KMS-11 (cell line): ENCODE measurements around the gene ENPP6.
"Not testable (repeated sequence)": the region's sequence is repeated elsewhere in the genome, so short reads cannot be mapped to it uniquely, and the experiment has no call there.

Experiments
- H2AFZ ChIP-seq: fragments of 200-600 bp; sonication (generic); 2 replicates; pipeline ENCODE4 v1.6.1; 2016; ENCODE audit warnings: antibody characterized with exemption, mixed run types, low read depth
- H3K27ac ChIP-seq: fragments of 200-600 bp; sonication (generic); 2 replicates; pipeline ENCODE4 v1.6.1; 2016; ENCODE audit warnings: mild to moderate bottlenecking, mixed run types
- H3K27me3 ChIP-seq: fragments of 200-600 bp; sonication (generic); 2 replicates; pipeline ENCODE4 v1.6.1; 2017; ENCODE audit warnings: mild to moderate bottlenecking, low read depth, mixed run types, moderate library complexity; ENCODE audit not compliant: insufficient read depth
- H3K36me3 ChIP-seq: fragments of 200-600 bp; sonication (generic); 2 replicates; pipeline ENCODE4 v1.6.1; 2017; ENCODE audit warnings: mild to moderate bottlenecking, mixed run types; ENCODE audit not compliant: insufficient read depth
- H3K4me1 ChIP-seq: fragments of 200-600 bp; sonication (generic); 2 replicates; pipeline ENCODE4 v1.6.1; 2016; ENCODE audit warnings: mild to moderate bottlenecking, low read depth, mixed run types; ENCODE audit not compliant: poor library complexity, severe bottlenecking
- H3K4me2 ChIP-seq: fragments of 200-600 bp; sonication (generic); 2 replicates; pipeline ENCODE4 v1.7.0; 2016; ENCODE audit warnings: mild to moderate bottlenecking, mixed run types
- H3K4me3 ChIP-seq: fragments of 200-600 bp; sonication (generic); IDR thresholded peaks from 2 replicates; pipeline ENCODE4 v1.6.1; 2017; ENCODE audit warnings: low read depth, low read length, mixed read lengths; ENCODE audit not compliant: insufficient read depth
- H3K79me2 ChIP-seq: fragments of 200-600 bp; sonication (generic); 2 replicates; pipeline ENCODE4 v1.6.1; 2016; ENCODE audit warnings: low read depth, mixed run types; ENCODE audit not compliant: insufficient read depth
- H3K9ac ChIP-seq: fragments of 200-600 bp; sonication (generic); 2 replicates; pipeline ENCODE4 v1.6.1; 2016; ENCODE audit warnings: mild to moderate bottlenecking, mixed run types
- H4K20me1 ChIP-seq: fragments of 200-600 bp; sonication (generic); 2 replicates; pipeline ENCODE4 v1.6.1; 2016; ENCODE audit warnings: mild to moderate bottlenecking, mixed run types; ENCODE audit not compliant: insufficient read depth
- TF ChIP-seq, protein P1 (sequence below): fragments of 200-600 bp; sonication (generic); conservative IDR thresholded peaks from 2 replicates; pipeline ENCODE4 v1.6.1; 2017; ENCODE audit warnings: low read depth, mild to moderate bottlenecking, antibody characterized with exemption, low read length, moderate library complexity, mixed read lengths

ENPP6 gene

DNA sequence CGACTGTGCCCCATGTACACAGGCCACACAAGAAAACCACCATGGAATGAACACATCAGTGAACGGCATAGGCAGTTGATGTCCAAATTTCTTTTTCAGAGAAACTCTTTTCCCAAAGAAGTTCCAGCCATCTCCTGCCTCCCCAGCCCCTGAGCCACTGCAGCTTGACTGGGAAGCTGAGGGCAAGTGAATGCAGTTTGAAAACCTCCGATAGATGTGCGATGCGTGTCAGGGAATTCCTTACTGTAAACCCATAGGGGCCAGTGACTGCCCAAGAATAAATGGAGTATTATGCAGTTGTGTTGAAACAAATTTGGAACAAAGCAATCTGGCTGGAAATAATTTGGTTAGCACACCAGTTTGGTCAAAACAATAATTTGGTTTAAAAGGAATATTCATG lies 72.1 kb downstream of the ENPP6 start:
- H3K4me2 ChIP-seq = no peak overlapping the region
- no peak overlapping the region for H2AFZ ChIP-seq
- H3K27me3 ChIP-seq = no peaks in the 10 kb centered on the region
- H3K4me3 ChIP-seq = no peak overlapping the region
- H4K20me1 ChIP-seq = no peaks in the 10 kb centered on the region
- TF ChIP-seq, protein P1, sequence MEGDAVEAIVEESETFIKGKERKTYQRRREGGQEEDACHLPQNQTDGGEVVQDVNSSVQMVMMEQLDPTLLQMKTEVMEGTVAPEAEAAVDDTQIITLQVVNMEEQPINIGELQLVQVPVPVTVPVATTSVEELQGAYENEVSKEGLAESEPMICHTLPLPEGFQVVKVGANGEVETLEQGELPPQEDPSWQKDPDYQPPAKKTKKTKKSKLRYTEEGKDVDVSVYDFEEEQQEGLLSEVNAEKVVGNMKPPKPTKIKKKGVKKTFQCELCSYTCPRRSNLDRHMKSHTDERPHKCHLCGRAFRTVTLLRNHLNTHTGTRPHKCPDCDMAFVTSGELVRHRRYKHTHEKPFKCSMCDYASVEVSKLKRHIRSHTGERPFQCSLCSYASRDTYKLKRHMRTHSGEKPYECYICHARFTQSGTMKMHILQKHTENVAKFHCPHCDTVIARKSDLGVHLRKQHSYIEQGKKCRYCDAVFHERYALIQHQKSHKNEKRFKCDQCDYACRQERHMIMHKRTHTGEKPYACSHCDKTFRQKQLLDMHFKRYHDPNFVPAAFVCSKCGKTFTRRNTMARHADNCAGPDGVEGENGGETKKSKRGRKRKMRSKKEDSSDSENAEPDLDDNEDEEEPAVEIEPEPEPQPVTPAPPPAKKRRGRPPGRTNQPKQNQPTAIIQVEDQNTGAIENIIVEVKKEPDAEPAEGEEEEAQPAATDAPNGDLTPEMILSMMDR = no peak
- no peak overlapping the region for H3K27ac ChIP-seq
- H3K79me2 ChIP-seq = no peaks in the 10 kb centered on the region
- no peaks in the 10 kb centered on the region for H3K36me3 ChIP-seq
- H3K4me1 ChIP-seq = peaks cover 22% of the 10 kb centered on the region
- no peak overlapping the region for H3K9ac ChIP-seq

DNA sequence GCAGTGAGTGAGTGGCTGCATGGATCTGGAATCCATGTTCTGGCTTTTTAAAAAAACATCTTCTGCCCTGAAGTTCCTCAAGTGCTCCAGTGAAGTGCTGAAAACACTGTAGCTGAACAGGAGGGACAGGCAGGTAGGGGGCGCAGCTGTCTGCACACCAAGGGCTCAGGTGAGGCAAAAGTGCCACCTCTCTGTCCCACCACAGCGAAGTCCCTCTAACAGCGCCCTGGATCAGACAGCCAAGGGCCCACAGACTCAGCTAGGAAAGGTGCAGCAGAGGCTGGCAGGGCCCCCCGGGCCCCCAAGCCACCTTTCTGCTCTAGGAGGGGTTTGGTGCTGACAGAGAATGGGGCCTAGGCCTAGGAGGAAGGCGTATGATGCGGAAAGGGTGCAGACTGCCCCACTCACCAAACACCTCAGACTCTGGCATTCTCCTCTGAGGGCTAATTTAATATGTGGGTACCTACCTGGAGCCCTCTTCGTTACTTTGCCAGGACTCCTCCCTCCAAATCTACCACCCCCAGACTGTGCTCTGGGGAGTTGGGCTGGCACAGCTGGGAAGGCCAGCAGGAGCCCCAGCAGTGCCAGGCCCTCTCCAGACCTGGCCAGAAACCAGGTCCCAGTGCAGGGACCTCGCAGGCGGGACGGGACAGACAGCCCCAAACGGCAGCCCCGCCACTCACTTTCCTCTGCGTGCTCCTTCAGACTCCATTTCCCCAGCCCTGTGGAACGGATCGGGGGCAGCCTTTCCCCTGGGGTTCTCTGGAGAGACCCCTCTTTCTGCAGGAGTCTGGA lies 73.7 kb downstream of the ENPP6 start:
- Histone ChIP-seq H3K79me2 (no peaks in the 10 kb centered on the region), H3K27me3 (no peaks in the 10 kb centered on the region), H3K4me2 (no peak overlapping the region)

DNA sequence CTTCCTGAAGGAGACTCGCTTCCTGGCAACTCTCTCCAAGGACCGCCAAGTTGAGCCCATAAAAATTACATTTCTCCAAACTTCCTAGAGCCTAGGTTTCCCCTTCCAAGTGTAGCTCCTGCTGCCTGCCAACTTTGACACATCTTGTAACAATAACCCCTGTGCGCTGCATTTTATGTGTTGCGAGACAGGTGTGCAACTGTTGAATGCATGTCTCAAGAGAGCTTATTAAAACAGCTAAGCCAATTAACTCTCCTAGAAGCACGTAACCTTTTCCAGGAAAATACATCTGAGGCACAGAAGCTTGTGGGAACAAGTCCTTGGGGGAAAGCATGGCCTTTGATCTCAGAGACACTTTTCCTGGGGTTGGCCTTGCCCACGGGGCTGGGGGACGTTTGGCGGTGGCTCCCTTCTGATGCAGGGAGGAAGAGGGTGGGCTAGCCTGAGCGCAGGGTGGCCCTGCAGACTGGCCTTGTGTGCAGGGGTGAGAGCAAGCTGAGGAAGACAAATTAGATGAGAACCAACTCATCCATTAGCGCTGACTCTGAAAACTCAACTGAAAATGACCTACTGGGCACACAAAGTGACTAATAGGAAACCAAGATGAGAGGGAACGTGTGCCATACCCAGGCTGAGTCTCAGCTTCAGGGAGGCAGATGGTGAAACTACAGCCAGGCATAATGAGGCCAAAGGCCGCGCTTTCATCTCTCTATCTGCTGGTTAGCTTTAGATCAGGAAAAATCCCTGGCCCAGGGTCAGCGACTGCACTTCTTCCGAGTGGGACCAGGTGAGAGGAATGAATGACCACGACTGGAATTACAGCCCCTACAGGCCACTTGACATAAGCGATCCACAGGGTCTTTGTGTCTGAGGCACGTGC lies 75.3 kb downstream of the ENPP6 start:
- Histone ChIP-seq H3K79me2 (no peaks in the 10 kb centered on the region), H3K4me3 (no peak overlapping the region), H3K4me2 (no peak overlapping the region), H4K20me1 (no peaks in the 10 kb centered on the region), H3K4me1 (no peaks in the 10 kb centered on the region), H3K27ac (no peak overlapping the region), H3K9ac (no peak overlapping the region), H3K36me3 (no peaks in the 10 kb centered on the region), H2AFZ (no peak overlapping the region), H3K27me3 (no peaks in the 10 kb centered on the region)
- TF ChIP-seq, protein P1 = no peak

More for the DNA sequence above, 73.7 kb downstream of the ENPP6 start:
- Histone ChIP-seq H3K36me3 (no peaks in the 10 kb centered on the region), H3K4me3 (no peak overlapping the region), H2AFZ (no peak overlapping the region), H3K4me1 (peaks cover 14% of the 10 kb centered on the region), H3K27ac (no peak overlapping the region), H4K20me1 (no peaks in the 10 kb centered on the region), H3K9ac (no peak overlapping the region)
- TF ChIP-seq, protein P1 = no peak

DNA sequence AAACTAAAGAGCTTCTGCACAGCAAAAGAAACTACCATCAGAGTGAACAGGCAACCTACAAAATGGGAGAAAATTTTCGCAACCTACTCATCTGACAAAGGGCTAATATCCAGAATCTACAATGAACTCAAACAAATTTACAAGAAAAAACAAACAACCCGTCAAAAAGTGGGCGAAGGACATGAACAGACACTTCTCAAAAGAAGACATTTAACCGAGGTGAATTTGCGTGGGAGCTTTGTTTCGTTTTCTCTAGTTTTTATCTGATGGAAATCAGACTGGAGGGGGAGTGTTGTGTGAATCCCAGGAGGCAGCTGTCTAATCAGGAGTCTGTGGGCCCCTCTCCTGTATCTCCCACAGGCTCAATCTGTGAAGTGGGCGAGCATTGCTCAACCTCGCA lies 76.8 kb downstream of the ENPP6 start:
- H3K27me3 ChIP-seq, H3K36me3 ChIP-seq, H3K4me3 ChIP-seq, H3K9ac ChIP-seq, H4K20me1 ChIP-seq, H3K27ac ChIP-seq, H3K4me1 ChIP-seq, H3K79me2 ChIP-seq, H3K4me2 ChIP-seq, H2AFZ ChIP-seq: not testable (repeated sequence)
